ENCODE data around the gene TTC32. TPM values are rescaled to one million over a fixed set of nuclear protein-coding genes. Genes with fewer than 3 reads are reported as not detected.
A peak's percentile ranks its signal among the peaks of the same experiment; 100 is the strongest.

The TTC32 gene
- total RNA-seq, 2 experiments from 2014 or later = 21.6 to 24.2 TPM

DNA sequence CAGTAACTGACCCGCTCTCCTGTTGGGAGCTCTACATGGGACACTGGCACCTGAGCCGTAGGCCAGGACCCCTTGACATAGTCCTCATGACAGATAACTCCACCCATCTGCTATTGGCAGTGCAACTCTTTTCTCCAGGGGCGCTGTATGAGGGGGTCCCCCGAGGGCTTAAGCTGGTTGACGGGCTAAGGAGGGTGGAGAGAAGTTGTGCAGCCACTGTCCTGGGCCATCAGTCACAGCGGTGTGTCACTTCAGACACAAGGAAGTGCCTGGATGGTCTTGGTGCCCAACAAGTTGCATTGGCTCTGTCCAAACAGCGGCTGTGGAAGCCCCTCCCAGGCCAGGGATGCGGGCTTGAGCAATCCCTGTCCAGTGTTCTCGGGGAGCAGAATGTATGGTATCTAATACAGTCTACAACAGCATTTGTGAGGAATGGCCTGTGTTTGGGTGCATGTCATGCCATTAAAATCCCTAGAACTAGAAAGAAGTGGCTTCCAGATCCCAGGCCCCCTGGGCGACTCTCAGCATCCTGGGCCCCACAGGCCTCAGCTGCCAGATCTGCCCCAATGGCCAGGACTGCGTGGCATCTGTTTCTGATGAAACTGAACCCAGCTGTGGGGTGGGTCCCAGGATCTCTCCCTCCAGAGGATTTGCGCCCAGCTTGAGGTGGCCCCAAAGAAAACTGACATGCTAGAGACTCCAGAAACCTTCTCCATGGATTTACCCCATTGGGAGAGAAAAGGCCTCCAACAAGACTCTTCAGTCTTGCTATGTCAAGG lies 23.3 kb downstream of the TTC32 start:
- H3K4me1 Mint-ChIP-seq (ENCODE audit: low read depth) = peaks cover 3% of the 10 kb centered on the region
- ATAC-seq (no peak), DNase-seq (no peak)
- H3K27me3 Mint-ChIP-seq = no peaks in the 10 kb centered on the region
- no peaks in the 10 kb centered on the region for H3K9me3 Mint-ChIP-seq
- ChIA-PET POLR2A (no interaction called here), CTCF (no interaction called here)
- intact Hi-C loops (cut with micrococcal nuclease) = no loop called here
- TF ChIP-seq, protein P1, sequence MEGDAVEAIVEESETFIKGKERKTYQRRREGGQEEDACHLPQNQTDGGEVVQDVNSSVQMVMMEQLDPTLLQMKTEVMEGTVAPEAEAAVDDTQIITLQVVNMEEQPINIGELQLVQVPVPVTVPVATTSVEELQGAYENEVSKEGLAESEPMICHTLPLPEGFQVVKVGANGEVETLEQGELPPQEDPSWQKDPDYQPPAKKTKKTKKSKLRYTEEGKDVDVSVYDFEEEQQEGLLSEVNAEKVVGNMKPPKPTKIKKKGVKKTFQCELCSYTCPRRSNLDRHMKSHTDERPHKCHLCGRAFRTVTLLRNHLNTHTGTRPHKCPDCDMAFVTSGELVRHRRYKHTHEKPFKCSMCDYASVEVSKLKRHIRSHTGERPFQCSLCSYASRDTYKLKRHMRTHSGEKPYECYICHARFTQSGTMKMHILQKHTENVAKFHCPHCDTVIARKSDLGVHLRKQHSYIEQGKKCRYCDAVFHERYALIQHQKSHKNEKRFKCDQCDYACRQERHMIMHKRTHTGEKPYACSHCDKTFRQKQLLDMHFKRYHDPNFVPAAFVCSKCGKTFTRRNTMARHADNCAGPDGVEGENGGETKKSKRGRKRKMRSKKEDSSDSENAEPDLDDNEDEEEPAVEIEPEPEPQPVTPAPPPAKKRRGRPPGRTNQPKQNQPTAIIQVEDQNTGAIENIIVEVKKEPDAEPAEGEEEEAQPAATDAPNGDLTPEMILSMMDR (IDR thresholded peaks at IDR 0.05) = no peak
- no peak overlapping the region for H3K4me3 Mint-ChIP-seq
- peaks cover 15% of the 10 kb centered on the region for H3K36me3 Mint-ChIP-seq (ENCODE audit: low read depth)
- no peak overlapping the region for H3K27ac Mint-ChIP-seq

DNA sequence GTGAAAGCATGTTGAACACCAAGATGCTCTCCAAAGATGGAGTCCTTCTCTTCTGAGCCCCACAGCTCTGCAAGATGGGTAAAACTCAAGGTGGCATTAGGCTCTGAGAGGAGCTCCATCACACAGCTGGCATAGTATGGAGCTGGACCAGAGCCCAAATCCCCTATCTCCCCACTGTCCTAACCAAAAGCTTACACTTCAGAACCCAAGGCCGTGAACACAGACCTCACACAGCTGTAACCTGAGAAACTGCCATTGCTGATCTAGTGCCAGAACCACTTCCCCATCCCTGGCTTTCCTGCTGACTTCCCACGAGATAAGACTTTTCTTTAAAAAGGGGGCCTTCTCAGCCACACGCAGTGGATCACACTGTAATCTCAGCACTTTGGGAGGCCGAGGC lies 25.0 kb downstream of the TTC32 start:
- ATAC-seq (no peak), DNase-seq (no peak)
- intact Hi-C loops (cut with micrococcal nuclease) = no loop called here
- H3K27me3 Mint-ChIP-seq = no peaks in the 10 kb centered on the region
- TF ChIP-seq, protein P1 (IDR thresholded peaks at IDR 0.05) = no peak
- ChIA-PET POLR2A (no interaction called here), CTCF (no interaction called here)
- H3K4me1 Mint-ChIP-seq (ENCODE audit: low read depth) = peaks cover 3% of the 10 kb centered on the region
- peak overlapping the region; percentile 30 for H3K27ac Mint-ChIP-seq
- H3K36me3 Mint-ChIP-seq (ENCODE audit: low read depth) = peaks cover 11% of the 10 kb centered on the region
- H3K4me3 Mint-ChIP-seq = no peak overlapping the region
- H3K9me3 Mint-ChIP-seq = no peaks in the 10 kb centered on the region

- intact Hi-C loops (cut with micrococcal nuclease) = no loop called here
- CTCF ChIA-PET = interaction anchor here (1.2 to 1.4 kb wide), 3 partner anchors 14 to 525 kb away, joined by 3 to 6 read pairs (median 3); no protein-coding TSS in a partner anchor
- peaks cover 5% of the 10 kb centered on the region for H3K4me1 Mint-ChIP-seq (ENCODE audit: low read depth)
- no peak overlapping the region for H3K4me3 Mint-ChIP-seq
- ATAC-seq (no peak), DNase-seq (no peak)
- H3K9me3 Mint-ChIP-seq = no peaks in the 10 kb centered on the region
- H3K27me3 Mint-ChIP-seq = no peaks in the 10 kb centered on the region
- TF ChIP-seq, protein P1 (IDR thresholded peaks at IDR 0.05) = no peak
- POLR2A ChIA-PET = no interaction called here
- H3K36me3 Mint-ChIP-seq (ENCODE audit: low read depth) = peaks cover 11% of the 10 kb centered on the region
- H3K27ac Mint-ChIP-seq = no peak overlapping the region
Measured at GRCh38 chr2:19875280-19875679, 26.5 kb downstream of the TTC32 start.

DNA sequence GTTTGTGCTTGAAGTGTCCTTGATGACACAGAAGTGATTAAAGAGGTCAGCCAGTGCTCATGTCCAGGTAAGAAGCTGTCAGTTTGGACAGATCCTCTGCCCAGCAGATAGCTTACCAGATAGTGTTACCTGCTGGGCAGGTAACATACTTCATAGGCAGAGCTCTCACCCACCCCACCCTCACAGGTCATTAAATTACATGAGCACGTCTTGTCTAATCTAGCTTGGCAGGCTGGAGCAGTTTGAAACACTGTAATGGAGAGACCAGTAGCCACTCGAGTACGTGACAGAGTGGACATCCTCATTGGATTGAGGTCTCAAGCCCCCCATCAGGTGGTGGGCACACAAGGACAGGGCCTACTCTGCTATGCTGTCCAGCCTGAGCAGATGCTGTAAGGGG lies 27.1 kb downstream of the TTC32 start:
- DNase-seq (no peak), ATAC-seq (no peak)
- H3K4me1 Mint-ChIP-seq (ENCODE audit: low read depth) = peaks cover 8% of the 10 kb centered on the region
- ChIA-PET POLR2A (no interaction called here), CTCF (interaction anchor here (1.2 to 1.4 kb wide), 3 partner anchors 14 to 524 kb away, joined by 3 to 6 read pairs (median 3); no protein-coding TSS in a partner anchor)
- H3K27me3 Mint-ChIP-seq = no peaks in the 10 kb centered on the region
- peaks cover 9% of the 10 kb centered on the region for H3K36me3 Mint-ChIP-seq (ENCODE audit: low read depth)
- H3K9me3 Mint-ChIP-seq = no peaks in the 10 kb centered on the region
- H3K27ac Mint-ChIP-seq = no peak overlapping the region
- H3K4me3 Mint-ChIP-seq = no peak overlapping the region
- intact Hi-C loops (cut with micrococcal nuclease) = no loop called here
- TF ChIP-seq, protein P1 (IDR thresholded peaks at IDR 0.05) = no peak

DNA sequence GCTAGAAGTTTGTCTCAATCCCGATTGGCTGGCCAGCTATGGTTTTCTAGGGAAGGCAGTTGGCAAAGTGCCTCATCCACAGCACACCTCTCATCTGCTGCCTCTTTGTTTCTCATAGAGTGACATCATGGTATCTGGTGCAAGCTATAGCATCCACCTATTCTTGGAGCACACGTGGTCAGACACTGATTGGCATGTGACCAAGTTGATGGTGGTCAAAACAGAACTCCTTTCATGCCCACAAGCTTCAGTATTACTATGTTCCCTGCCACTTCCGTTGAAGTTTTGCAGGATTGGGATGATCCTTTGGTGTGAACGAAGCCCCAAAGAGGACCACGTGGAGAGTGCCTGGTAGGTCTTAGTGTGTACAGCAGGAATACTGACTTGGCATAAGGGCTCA lies 28.8 kb downstream of the TTC32 start:
- Mint-ChIP-seq H3K4me3 (no peak overlapping the region), H3K27me3 (no peaks in the 10 kb centered on the region), H3K9me3 (no peaks in the 10 kb centered on the region), H3K36me3 (ENCODE audit: low read depth) (peaks cover 6% of the 10 kb centered on the region), H3K27ac (no peak overlapping the region), H3K4me1 (ENCODE audit: low read depth) (peaks cover 22% of the 10 kb centered on the region)
- CTCF ChIA-PET = interaction anchor here (0.9 to 2.1 kb wide), 3 partner anchors 9 to 10 kb away, joined by 3 to 6 read pairs (median 4); no protein-coding TSS in a partner anchor
- ATAC-seq = no peak
- TF ChIP-seq, protein P1 (IDR thresholded peaks at IDR 0.05) = no peak
- intact Hi-C loops (cut with micrococcal nuclease) = no loop called here
- POLR2A ChIA-PET = interaction anchor here (1.6 kb wide), 1 partner anchor 28 kb away, joined by 8 read pairs; the partner anchor contains the start of gene TTC32
- DNase-seq = no peak

Measured in activated CD8-positive, alpha-beta T cell treated with anti-CD3 and anti-CD28 coated beads for 36 hours (primary cell).